Measurements from ENCODE around the gene NANS. TPM values are rescaled to one million over a fixed set of nuclear protein-coding genes. Genes with fewer than 3 reads are reported as not detected.

Gene NANS
- total RNA-seq, 1 experiment from 2014 or later = 84.9 TPM

DNA sequence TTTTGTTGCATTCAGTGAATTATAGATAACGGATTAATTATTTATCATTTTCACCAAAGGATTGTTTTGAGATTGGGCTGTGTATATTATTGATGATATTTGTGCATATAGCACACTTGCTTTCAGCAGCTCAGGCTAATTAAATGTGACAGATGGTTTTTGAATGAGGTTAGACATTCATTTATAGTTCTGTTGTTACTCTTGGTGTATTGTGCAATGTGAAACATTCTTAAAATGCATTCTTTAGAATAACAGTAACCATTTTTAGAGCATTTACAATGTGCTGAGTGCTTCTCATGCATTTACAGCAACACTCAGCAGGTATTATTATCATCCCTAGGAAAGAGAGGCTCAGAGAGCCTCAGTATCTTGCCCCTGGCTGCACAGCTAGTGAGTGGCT is 23.8 kb downstream of the NANS start:
- Histone ChIP-seq H2AFZ (no peak overlapping the region), H3K4me1 (replicated peaks; ENCODE audit: insufficient read depth) (peaks cover 34% of the 10 kb centered on the region), H3K36me3 (ENCODE audit: low read depth) (peaks cover 18% of the 10 kb centered on the region), H3K9me2 (ENCODE audit: insufficient read depth) (no peaks in the 10 kb centered on the region), H3K27me3 (ENCODE audit: insufficient read depth, low read depth) (no peaks in the 10 kb centered on the region), H3K4me2 (peak overlapping the region; percentile 50; the same call in 1 of the 2 replicates), H3K9me3 (ENCODE audit: insufficient read depth, low read depth) (no peaks in the 10 kb centered on the region), H3F3A (ENCODE audit: insufficient read depth, low read depth) (peaks cover 36% of the 10 kb centered on the region; the same call in 1 of the 2 replicates), H3K79me2 (ENCODE audit: low read depth) (peaks cover 17% of the 10 kb centered on the region), H4K20me1 (ENCODE audit: insufficient read depth) (no peaks in the 10 kb centered on the region), H3K27ac (0 out of 2 replicates have a peak overlapping the region, but pooled peaks have one; percentile 72), H3K4me3 (no peak overlapping the region)
- no peak for TF ChIP-seq EZH2 (IDR thresholded peaks at IDR 0.05; ENCODE audit: low read depth)
- TF ChIP-seq, protein P1, sequence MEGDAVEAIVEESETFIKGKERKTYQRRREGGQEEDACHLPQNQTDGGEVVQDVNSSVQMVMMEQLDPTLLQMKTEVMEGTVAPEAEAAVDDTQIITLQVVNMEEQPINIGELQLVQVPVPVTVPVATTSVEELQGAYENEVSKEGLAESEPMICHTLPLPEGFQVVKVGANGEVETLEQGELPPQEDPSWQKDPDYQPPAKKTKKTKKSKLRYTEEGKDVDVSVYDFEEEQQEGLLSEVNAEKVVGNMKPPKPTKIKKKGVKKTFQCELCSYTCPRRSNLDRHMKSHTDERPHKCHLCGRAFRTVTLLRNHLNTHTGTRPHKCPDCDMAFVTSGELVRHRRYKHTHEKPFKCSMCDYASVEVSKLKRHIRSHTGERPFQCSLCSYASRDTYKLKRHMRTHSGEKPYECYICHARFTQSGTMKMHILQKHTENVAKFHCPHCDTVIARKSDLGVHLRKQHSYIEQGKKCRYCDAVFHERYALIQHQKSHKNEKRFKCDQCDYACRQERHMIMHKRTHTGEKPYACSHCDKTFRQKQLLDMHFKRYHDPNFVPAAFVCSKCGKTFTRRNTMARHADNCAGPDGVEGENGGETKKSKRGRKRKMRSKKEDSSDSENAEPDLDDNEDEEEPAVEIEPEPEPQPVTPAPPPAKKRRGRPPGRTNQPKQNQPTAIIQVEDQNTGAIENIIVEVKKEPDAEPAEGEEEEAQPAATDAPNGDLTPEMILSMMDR (conservative IDR thresholded peaks at IDR 0.05) = no peak
- no peak for DNase-seq
- CTCF ChIA-PET = interaction anchor here (0.5 to 0.9 kb wide), 4 partner anchors 23 to 139 kb away, joined by 3 to 5 read pairs (median 4); no protein-coding TSS in a partner anchor
- no TSS peak for BruUV-seq (replicated peaks)
- POLR2A ChIA-PET (ENCODE audit: unreplicated experiment) = interaction anchor here (0.5 to 0.7 kb wide), 3 partner anchors 66 to 408 kb away, joined by 3 to 4 read pairs (median 3); no protein-coding TSS in a partner anchor
- intact Hi-C loops (cut with micrococcal nuclease; ENCODE audit: unreplicated experiment) = loop anchor here (2.0 kb wide), 2 partner anchors 40 to 66 kb away; no protein-coding TSS in a partner anchor

DNA sequence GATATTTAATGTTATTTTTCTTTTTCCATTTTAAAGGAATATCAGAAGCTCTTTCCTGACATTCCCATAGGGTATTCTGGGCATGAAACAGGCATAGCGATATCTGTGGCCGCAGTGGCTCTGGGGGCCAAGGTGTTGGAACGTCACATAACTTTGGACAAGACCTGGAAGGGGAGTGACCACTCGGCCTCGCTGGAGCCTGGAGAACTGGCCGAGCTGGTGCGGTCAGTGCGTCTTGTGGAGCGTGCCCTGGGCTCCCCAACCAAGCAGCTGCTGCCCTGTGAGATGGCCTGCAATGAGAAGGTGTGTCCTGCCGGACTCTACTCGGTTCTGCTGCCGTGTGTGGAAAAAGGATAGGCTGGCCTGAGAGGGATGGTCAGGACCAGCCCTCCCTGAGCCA is 24.2 kb downstream of the NANS start:
- no peak overlapping the region for H2AFZ ChIP-seq
- no TSS peak for BruUV-seq (replicated peaks)
- ChIA-PET POLR2A (ENCODE audit: unreplicated experiment) (interaction anchor here (0.6 to 0.7 kb wide), 3 partner anchors 66 to 686 kb away, joined by 3 to 4 read pairs (median 3); no protein-coding TSS in a partner anchor), CTCF (interaction anchor here (0.5 to 0.6 kb wide), 3 partner anchors 22 to 138 kb away, joined by 3 to 5 read pairs (median 4); no protein-coding TSS in a partner anchor)
- TF ChIP-seq, protein P1 (conservative IDR thresholded peaks at IDR 0.05) = no peak
- no peak for TF ChIP-seq EZH2 (IDR thresholded peaks at IDR 0.05; ENCODE audit: low read depth)
- H4K20me1 ChIP-seq (ENCODE audit: insufficient read depth) = no peaks in the 10 kb centered on the region
- no peaks in the 10 kb centered on the region for H3K27me3 ChIP-seq (ENCODE audit: insufficient read depth, low read depth)
- DNase-seq = peak in 1 of 2 experiments; percentile 78
- peak overlapping the region; percentile 50 for H3K4me2 ChIP-seq
- no peaks in the 10 kb centered on the region for H3K9me2 ChIP-seq (ENCODE audit: insufficient read depth)
- no peak overlapping the region for H3K4me3 ChIP-seq
- peaks cover 12% of the 10 kb centered on the region for H3K79me2 ChIP-seq (ENCODE audit: low read depth)
- intact Hi-C loops (cut with micrococcal nuclease; ENCODE audit: unreplicated experiment) = loop anchor here (2.0 kb wide), 2 partner anchors 40 to 66 kb away; no protein-coding TSS in a partner anchor
- H3K27ac ChIP-seq = peak overlapping the region; percentile 72
- H3F3A ChIP-seq (ENCODE audit: insufficient read depth, low read depth) = peaks cover 41% of the 10 kb centered on the region; the same call in 1 of the 2 replicates
- H3K36me3 ChIP-seq (ENCODE audit: low read depth) = peaks cover 18% of the 10 kb centered on the region
- no peaks in the 10 kb centered on the region for H3K9me3 ChIP-seq (ENCODE audit: insufficient read depth, low read depth)
- peaks cover 30% of the 10 kb centered on the region for H3K4me1 ChIP-seq (replicated peaks; ENCODE audit: insufficient read depth)

DNA sequence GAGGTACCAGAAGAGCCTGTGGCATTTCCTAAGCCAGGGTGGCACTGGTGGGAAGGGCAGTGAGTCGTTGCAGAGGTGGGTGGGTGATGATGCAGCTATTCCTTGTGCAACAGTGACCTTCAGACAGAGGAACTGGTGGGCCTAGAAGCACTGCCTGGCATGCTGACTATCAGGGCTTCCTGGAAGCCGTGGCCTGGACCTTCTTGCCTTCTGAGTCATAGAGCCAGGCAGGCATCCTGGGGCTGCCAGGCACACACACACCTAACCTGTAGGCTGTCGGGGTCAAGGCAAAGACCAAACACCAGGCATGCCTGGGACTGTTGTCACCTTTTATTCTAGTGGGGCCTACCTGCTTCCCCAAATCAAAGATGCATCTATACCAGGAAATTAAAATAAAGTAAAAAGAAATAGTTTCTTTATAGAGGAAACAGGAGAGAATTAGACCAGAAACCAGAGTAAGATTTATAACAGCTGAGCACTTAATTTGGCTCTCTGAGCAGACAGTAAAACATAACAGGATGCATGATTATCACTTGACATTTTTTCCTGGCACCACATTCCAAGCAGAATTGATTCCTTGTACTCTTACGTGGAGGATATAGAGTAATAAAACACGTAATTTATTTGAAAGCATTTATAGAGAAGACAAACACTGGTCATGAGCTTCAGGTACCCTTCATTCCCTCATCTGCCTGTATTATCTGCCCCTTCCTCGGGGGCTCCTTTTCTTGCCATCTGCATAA is 25.1 kb downstream of the NANS start:
- intact Hi-C loops (cut with micrococcal nuclease; ENCODE audit: unreplicated experiment) = loop anchor here (2.0 kb wide), 2 partner anchors 39 to 65 kb away; no protein-coding TSS in a partner anchor
- ChIA-PET CTCF (no interaction called here), POLR2A (ENCODE audit: unreplicated experiment) (interaction anchor here (0.7 kb wide), 1 partner anchor 685 kb away, joined by 4 read pairs; no protein-coding TSS in a partner anchor)
- Histone ChIP-seq H3K36me3 (ENCODE audit: low read depth) (peaks cover 18% of the 10 kb centered on the region), H3K9me2 (ENCODE audit: insufficient read depth) (no peaks in the 10 kb centered on the region), H3K4me3 (no peak overlapping the region), H3F3A (ENCODE audit: insufficient read depth, low read depth) (peaks cover 41% of the 10 kb centered on the region; the same call in 1 of the 2 replicates), H3K27ac (peak overlapping the region; percentile 72), H3K79me2 (ENCODE audit: low read depth) (peaks cover 4% of the 10 kb centered on the region), H3K4me1 (replicated peaks; ENCODE audit: insufficient read depth) (peaks cover 29% of the 10 kb centered on the region), H3K27me3 (ENCODE audit: insufficient read depth, low read depth) (no peaks in the 10 kb centered on the region), H3K4me2 (peak overlapping the region; percentile 50), H2AFZ (no peak overlapping the region), H3K9me3 (ENCODE audit: insufficient read depth, low read depth) (no peaks in the 10 kb centered on the region), H4K20me1 (ENCODE audit: insufficient read depth) (no peaks in the 10 kb centered on the region)
- TF ChIP-seq EZH2 (IDR thresholded peaks at IDR 0.05; ENCODE audit: low read depth) = no peak
- TF ChIP-seq, protein P1 (conservative IDR thresholded peaks at IDR 0.05) = no peak
- peak; percentile 79 to 94 for DNase-seq
- no TSS peak for BruUV-seq (replicated peaks)
